HL-60 (cell line): ENCODE data around the gene DDX18.

Source experiments
- GABPA ChIP-seq: IDR thresholded peaks from 2 replicates; pipeline ENCODE4 v1.6.1; 2012; ENCODE audit warnings: low read depth
- POLR2AphosphoS5 ChIP-seq: IDR thresholded peaks from 2 replicates; pipeline ENCODE4 v1.6.1; 2012; ENCODE audit warnings: low read depth
- REST ChIP-seq: IDR thresholded peaks from 2 replicates; pipeline ENCODE4 v1.6.1; 2012; ENCODE audit warnings: low read depth; ENCODE audit not compliant: insufficient replicate concordance
- TF ChIP-seq, protein P1 (sequence below): IDR thresholded peaks from one replicate; pipeline ENCODE4 v1.5.1; 2011; ENCODE audit warnings: low read length, control low read depth, inconsistent platforms; ENCODE audit not compliant: insufficient read depth

GRCh38 chr2:117858336-117858735 lies 43.8 kb downstream of the DDX18 start:
- TF ChIP-seq, protein P1, sequence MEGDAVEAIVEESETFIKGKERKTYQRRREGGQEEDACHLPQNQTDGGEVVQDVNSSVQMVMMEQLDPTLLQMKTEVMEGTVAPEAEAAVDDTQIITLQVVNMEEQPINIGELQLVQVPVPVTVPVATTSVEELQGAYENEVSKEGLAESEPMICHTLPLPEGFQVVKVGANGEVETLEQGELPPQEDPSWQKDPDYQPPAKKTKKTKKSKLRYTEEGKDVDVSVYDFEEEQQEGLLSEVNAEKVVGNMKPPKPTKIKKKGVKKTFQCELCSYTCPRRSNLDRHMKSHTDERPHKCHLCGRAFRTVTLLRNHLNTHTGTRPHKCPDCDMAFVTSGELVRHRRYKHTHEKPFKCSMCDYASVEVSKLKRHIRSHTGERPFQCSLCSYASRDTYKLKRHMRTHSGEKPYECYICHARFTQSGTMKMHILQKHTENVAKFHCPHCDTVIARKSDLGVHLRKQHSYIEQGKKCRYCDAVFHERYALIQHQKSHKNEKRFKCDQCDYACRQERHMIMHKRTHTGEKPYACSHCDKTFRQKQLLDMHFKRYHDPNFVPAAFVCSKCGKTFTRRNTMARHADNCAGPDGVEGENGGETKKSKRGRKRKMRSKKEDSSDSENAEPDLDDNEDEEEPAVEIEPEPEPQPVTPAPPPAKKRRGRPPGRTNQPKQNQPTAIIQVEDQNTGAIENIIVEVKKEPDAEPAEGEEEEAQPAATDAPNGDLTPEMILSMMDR: no peak
- TF ChIP-seq REST: no peak
- TF ChIP-seq POLR2AphosphoS5: no peak
- TF ChIP-seq GABPA: no peak
